ENCODE data around the gene CARD10.

DNA sequence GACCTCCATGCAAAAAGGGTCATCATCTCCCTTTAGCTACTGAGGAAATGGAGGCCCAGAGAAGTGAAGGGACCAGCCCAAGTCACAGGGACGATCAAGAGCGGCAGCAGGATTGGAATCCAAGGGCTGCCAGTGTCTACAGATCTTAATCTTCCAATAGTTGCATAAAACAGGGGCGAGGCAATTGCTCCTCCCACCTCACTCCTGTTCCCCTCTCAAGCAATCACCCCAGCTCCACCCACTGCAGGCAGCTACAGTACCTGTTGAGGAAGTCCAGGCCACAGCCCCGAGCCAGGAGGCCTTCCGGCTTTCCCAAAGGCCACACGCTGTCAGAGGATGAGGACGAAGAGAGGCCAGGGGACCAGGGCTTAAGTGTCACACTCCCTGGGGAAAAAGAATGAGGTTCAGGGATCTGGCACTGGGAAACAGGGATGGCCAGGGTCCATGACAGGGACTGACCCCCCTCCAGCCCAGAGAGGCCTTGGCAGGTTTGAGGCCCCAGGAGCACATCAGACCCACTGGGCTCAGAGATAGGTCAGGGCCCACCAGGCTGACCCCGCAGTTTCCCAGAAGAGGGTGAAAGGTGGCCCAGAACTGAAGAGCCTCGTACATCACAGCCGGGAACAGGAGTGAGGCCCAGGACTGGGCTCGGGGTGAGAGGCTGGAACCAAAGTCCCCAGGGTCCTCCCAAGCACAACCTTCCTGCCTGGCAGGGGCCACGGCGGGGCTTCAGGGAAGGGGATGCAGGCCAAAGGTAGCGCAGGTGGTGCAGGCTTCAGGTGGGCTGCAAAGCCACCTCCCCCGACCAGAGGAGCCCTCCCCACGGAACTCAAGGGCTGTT, 16.7 kb downstream of the CARD10 start:
- TF ChIP-seq, protein P1, sequence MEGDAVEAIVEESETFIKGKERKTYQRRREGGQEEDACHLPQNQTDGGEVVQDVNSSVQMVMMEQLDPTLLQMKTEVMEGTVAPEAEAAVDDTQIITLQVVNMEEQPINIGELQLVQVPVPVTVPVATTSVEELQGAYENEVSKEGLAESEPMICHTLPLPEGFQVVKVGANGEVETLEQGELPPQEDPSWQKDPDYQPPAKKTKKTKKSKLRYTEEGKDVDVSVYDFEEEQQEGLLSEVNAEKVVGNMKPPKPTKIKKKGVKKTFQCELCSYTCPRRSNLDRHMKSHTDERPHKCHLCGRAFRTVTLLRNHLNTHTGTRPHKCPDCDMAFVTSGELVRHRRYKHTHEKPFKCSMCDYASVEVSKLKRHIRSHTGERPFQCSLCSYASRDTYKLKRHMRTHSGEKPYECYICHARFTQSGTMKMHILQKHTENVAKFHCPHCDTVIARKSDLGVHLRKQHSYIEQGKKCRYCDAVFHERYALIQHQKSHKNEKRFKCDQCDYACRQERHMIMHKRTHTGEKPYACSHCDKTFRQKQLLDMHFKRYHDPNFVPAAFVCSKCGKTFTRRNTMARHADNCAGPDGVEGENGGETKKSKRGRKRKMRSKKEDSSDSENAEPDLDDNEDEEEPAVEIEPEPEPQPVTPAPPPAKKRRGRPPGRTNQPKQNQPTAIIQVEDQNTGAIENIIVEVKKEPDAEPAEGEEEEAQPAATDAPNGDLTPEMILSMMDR (IDR thresholded peaks at IDR 0.05) = no peak
- TF ChIP-seq POLR2A (IDR thresholded peaks at IDR 0.05) = peak; percentile 73
